GM21367 (cell line): ENCODE data around the gene ARID3B.

Source experiments
- ATAC-seq: cut with Tn5 transposase; IDR thresholded peaks from one replicate; pipeline ENCODE4 v1.9.1; 2021; ENCODE audit not compliant: unreplicated experiment

The ARID3B gene

DNA sequence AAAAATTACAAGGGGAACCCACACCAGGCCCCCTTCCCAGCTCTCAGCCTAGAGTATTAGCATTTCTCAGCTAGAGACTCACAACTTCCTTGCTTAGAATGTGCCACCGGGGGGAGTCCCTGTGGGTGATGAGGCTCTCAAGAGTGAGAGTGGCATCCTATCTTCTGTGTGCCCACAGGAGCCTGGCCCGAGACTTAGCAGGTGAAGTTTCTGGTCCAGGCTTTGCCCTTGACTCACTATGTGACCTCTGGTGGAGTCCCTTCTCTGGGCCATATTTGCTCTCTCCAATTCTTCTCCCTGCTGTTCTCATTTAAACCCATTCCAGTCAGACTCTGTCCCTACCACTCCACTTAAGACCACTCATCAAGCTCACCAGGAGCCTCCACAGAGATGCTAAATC lies 92.8 kb downstream of the ARID3B start:
- ATAC-seq, result no peak

- ATAC-seq, result no peak
Measured at GRCh38 chr15:74635228-74635627, 94.2 kb downstream of the ARID3B start.

DNA sequence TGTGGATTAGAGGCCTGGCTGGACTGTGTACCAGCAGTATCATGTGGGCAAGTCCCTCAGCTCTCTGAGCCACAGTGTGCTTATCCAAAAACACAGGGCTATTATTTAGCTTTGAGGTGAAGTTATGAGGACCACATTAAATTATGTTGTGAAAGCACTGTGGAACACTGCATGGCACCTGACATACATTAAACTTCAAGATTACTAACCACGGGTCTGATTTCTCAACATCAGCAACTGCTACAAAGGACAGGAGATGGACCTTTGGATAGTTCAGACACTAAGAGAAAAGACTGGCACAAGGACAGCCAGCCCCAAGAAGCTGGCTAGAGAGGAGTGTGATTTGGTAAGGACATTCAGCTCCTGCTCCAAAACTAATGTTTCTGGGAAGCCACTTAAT lies 96.0 kb downstream of the ARID3B start:
- no peak for ATAC-seq

DNA sequence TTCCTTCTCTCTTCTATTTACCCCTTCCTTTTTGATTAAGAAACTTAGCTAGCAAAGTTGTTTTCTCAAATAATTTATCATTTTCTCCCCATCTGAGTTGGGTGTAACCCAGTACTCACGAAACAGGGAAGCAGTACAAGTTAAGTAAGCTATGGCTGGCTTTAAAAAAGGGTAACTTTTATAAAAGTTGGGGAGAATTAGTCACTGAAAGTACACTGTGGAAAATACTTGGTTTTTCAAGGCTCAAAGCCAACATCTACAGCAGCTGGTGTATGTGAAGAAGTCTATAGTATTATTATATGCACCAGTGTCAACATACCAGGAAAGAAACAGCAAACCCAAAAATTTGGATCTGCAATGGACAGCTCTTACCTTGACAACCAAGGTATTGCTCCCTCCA lies 100.1 kb downstream of the ARID3B start:
- ATAC-seq, result no peak

DNA sequence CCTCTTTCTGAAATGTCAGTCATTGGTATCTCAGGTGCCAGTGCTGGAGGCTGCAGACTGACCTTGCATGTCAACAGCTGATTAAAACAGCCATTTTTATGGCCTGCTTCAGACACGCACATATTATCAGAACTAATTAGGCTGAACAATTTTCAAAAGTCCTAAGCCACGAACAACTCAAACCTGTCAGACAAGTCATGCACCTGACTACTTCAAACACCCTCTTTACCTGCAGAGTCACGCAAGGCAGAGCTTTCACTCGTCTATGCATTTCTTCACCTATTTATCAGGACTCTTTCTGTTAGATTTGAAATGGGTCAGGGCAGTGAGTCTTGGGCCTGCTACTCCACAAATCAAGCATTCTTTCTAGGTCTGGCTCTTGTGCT lies 101.3 kb downstream of the ARID3B start:
- ATAC-seq, result no peak

DNA sequence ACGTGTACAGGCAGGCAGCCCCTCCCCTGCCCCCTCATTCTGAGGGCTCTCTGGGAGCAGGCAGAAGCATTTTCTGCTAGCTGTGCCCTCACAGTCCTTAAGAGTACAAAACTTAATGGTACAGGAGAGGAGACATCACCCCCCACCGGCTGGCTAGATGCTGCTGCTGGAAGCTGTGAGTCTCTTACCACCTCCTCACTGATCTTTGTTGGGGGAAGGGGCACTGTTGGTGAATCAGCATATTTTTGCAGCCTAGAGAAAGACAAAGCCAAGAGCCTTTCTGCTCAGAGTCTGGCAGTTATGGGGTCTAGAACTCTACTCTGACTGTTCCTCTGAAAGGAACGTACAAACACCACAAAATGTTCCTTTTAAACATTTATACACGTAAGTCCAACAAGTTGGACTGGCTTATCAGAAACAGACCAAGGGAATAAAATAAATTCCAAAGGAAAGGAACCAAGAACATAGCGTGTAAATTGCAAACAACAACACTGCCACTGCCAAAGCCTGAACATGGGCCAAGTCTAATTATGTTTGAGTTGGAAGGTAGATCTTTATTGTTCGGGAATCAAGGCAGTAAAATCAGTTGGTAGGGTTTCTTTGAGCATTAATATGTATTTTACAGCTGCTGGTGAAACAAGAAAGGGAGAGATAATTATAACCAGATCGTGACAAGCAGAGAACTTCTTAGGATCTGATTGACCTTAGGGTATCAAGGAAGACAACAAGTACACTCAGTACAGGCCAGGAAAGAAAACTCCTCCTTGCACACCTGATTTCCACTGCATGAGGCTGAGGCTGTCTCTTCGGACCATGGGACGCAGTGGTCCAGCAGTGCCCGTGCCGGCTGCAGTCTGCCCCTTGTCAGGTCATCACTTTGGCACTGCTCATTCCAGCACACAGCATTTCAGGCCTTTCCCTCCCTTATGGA lies 102.0 kb downstream of the ARID3B start:
- ATAC-seq, result no peak

GRCh38 chr15:74643665-74644204 lies 102.7 kb downstream of the ARID3B start:
- ATAC-seq, result no peak

GRCh38 chr15:74646480-74646879 lies 105.5 kb downstream of the ARID3B start:
- no peak for ATAC-seq
